GM19395 (cell line): ENCODE results near the gene RANBP17.
"Not testable (repeated sequence)": the region's sequence is repeated elsewhere in the genome, so short reads cannot be mapped to it uniquely, and the experiment has no call there.

Source experiments
- ATAC-seq: cut with Tn5 transposase; IDR thresholded peaks from one replicate; pipeline ENCODE4 v1.9.1; 2021; ENCODE audit warnings: mild to moderate bottlenecking, moderate library complexity; ENCODE audit not compliant: unreplicated experiment

The RANBP17 gene

GRCh38 chr5:171143926-171144325, 282.1 kb downstream of the RANBP17 start:
- ATAC-seq, result no peak

GRCh38 chr5:171149333-171149732, 287.5 kb downstream of the RANBP17 start:
- peak; percentile 92 for ATAC-seq

GRCh38 chr5:171149772-171150171, 288.0 kb downstream of the RANBP17 start:
- ATAC-seq, result peak; percentile 51

- ATAC-seq, result no peak
Observed at GRCh38 chr5:171152382-171152781, 290.6 kb downstream of the RANBP17 start.

GRCh38 chr5:171155621-171156020, 293.8 kb downstream of the RANBP17 start:
- no peak for ATAC-seq

- no peak for ATAC-seq
Observed at GRCh38 chr5:171157276-171157675, 295.5 kb downstream of the RANBP17 start.

- ATAC-seq, result no peak
Observed at GRCh38 chr5:171157775-171158174, 296.0 kb downstream of the RANBP17 start.

- no peak for ATAC-seq
Observed at GRCh38 chr5:171158581-171158980, 296.8 kb downstream of the RANBP17 start.

- peak; percentile 14 for ATAC-seq
Observed at GRCh38 chr5:171162165-171162564, 300.3 kb downstream of the RANBP17 start.

GRCh38 chr5:171162596-171162995, 300.8 kb downstream of the RANBP17 start:
- peak; percentile 72 for ATAC-seq

- no peak for ATAC-seq
Observed at GRCh38 chr5:171166766-171167165, 304.9 kb downstream of the RANBP17 start.

- no peak for ATAC-seq
Observed at GRCh38 chr5:171168171-171168570, 306.4 kb downstream of the RANBP17 start.

- not testable (repeated sequence) for ATAC-seq
Observed at GRCh38 chr5:171174960-171175359, 313.1 kb downstream of the RANBP17 start.

- ATAC-seq, result no peak
Observed at GRCh38 chr5:171175746-171176145, 313.9 kb downstream of the RANBP17 start.

GRCh38 chr5:171178190-171178589, 316.4 kb downstream of the RANBP17 start:
- not testable (repeated sequence) for ATAC-seq

GRCh38 chr5:171188016-171188415, 326.2 kb downstream of the RANBP17 start:
- ATAC-seq, result no peak

GRCh38 chr5:171189442-171189841, 327.6 kb downstream of the RANBP17 start:
- ATAC-seq, result no peak

- ATAC-seq, result no peak
Observed at GRCh38 chr5:171192111-171192510, 330.3 kb downstream of the RANBP17 start.

- ATAC-seq, result no peak
Observed at GRCh38 chr5:171201310-171201709, 339.5 kb downstream of the RANBP17 start.

GRCh38 chr5:171205375-171205774, 343.6 kb downstream of the RANBP17 start:
- no peak for ATAC-seq

- ATAC-seq, result no peak
Observed at GRCh38 chr5:171207256-171207847, 345.5 kb downstream of the RANBP17 start.

GRCh38 chr5:171221916-171222315, 360.1 kb downstream of the RANBP17 start:
- ATAC-seq, result no peak

GRCh38 chr5:171223927-171224326, 362.1 kb downstream of the RANBP17 start:
- no peak for ATAC-seq
